Osteoblast (primary cell): ENCODE results near the gene LIN28B. TPM values are rescaled to one million over a fixed set of nuclear protein-coding genes. Genes with fewer than 3 reads are reported as not detected.

Experiments used
- DNase-seq: peaks from one replicate; pipeline ENCODE4 v3.0.0; 2011; ENCODE audit warnings: low spot score, mixed read lengths; ENCODE audit not compliant: insufficient read length; ENCODE audit errors: missing footprints
- H2AFZ ChIP-seq: 2 replicates; pipeline ENCODE4 v1.6.0; 2011; ENCODE audit warnings: mild to moderate bottlenecking, low read length
- H3K27ac ChIP-seq: 2 replicates; pipeline ENCODE4 v1.5.1; 2011; ENCODE audit warnings: mild to moderate bottlenecking, low read depth, low read length, moderate library complexity
- H3K27me3 ChIP-seq: 2 replicates; pipeline ENCODE4 v1.6.0; 2012; ENCODE audit warnings: mild to moderate bottlenecking, control low read depth, inconsistent platforms, low read length, moderate library complexity; ENCODE audit not compliant: insufficient read depth
- H3K36me3 ChIP-seq: 2 replicates; pipeline ENCODE4 v1.5.1; 2011; ENCODE audit warnings: mild to moderate bottlenecking, low read length, control low read depth, moderate library complexity; ENCODE audit not compliant: insufficient read depth
- H3K4me1 ChIP-seq: 2 replicates; pipeline ENCODE4 v1.5.1; 2011; ENCODE audit warnings: mild to moderate bottlenecking, low read length, control low read depth, moderate library complexity; ENCODE audit not compliant: insufficient read depth
- H3K4me2 ChIP-seq: 2 replicates; pipeline ENCODE4 v1.6.0; 2011; ENCODE audit warnings: mild to moderate bottlenecking, low read length; ENCODE audit not compliant: insufficient read depth
- H3K4me3 ChIP-seq: fragments of 200-600 bp; sonication (generic); 3 replicates; pipeline ENCODE4 v1.5.1; 2012; ENCODE audit warnings: mild to moderate bottlenecking, low read length, inconsistent platforms; ENCODE audit not compliant: insufficient read depth
- H3K79me2 ChIP-seq: 2 replicates; pipeline ENCODE4 v1.6.0; 2012; ENCODE audit warnings: mild to moderate bottlenecking, low read length, control low read depth, inconsistent platforms; ENCODE audit not compliant: insufficient read depth
- H3K9me3 ChIP-seq: 2 replicates; pipeline ENCODE4 v1.5.1; 2011; ENCODE audit warnings: low read depth, low read length, control low read depth
- H4K20me1 ChIP-seq: 2 replicates; pipeline ENCODE4 v1.6.0; 2012; ENCODE audit warnings: mild to moderate bottlenecking, low read length, control low read depth; ENCODE audit not compliant: insufficient read depth
- CTCF ChIP-seq: IDR thresholded peaks from 2 replicates; pipeline ENCODE4 v1.5.1; 2011; ENCODE audit warnings: mild to moderate bottlenecking, low read depth, low read length, moderate library complexity; ENCODE audit errors: extremely low read depth
- total RNA-seq: library from RNA; depleted of rRNA; stranded (reverse); fragments of >200 nt; gene quantifications from 2 replicates; pipeline ENCODE4 v1.2.3, GENCODE V29; 2012

Gene LIN28B
- total RNA-seq, 1 donor: not detected

- Histone ChIP-seq H3K36me3 (no peaks in the 10 kb centered on the region), H3K4me1 (no peaks in the 10 kb centered on the region), H4K20me1 (no peaks in the 10 kb centered on the region), H3K27me3 (peaks cover 10% of the 10 kb centered on the region), H2AFZ (no peak overlapping the region), H3K9me3 (no peaks in the 10 kb centered on the region), H3K4me3 (no peak overlapping the region), H3K27ac (no peak overlapping the region), H3K4me2 (no peak overlapping the region), H3K79me2 (no peaks in the 10 kb centered on the region)
- no peak for DNase-seq
- TF ChIP-seq CTCF: no peak
Observed at GRCh38 chr6:105021399-105021798, 64.5 kb downstream of the LIN28B start.

- TF ChIP-seq CTCF: no peak
- Histone ChIP-seq H3K4me3 (no peak overlapping the region), H3K27ac (no peak overlapping the region), H3K4me2 (no peak overlapping the region), H2AFZ (no peak overlapping the region), H3K9me3 (no peaks in the 10 kb centered on the region), H3K79me2 (no peaks in the 10 kb centered on the region), H3K4me1 (no peaks in the 10 kb centered on the region), H4K20me1 (no peaks in the 10 kb centered on the region), H3K27me3 (peaks cover 10% of the 10 kb centered on the region), H3K36me3 (no peaks in the 10 kb centered on the region)
- no peak for DNase-seq
Observed at GRCh38 chr6:105022416-105022815, 65.5 kb downstream of the LIN28B start.

- H4K20me1 ChIP-seq: no peaks in the 10 kb centered on the region
- H3K9me3 ChIP-seq: no peaks in the 10 kb centered on the region
- TF ChIP-seq CTCF: no peak
- H3K27me3 ChIP-seq: peaks cover 10% of the 10 kb centered on the region
- no peaks in the 10 kb centered on the region for H3K79me2 ChIP-seq
- H3K4me1 ChIP-seq: no peaks in the 10 kb centered on the region
- no peaks in the 10 kb centered on the region for H3K36me3 ChIP-seq
- H3K27ac ChIP-seq: no peak overlapping the region
- no peak for DNase-seq
- H2AFZ ChIP-seq: no peak overlapping the region
- no peak overlapping the region for H3K4me3 ChIP-seq
- H3K4me2 ChIP-seq: no peak overlapping the region
Observed at GRCh38 chr6:105024803-105025202, 67.9 kb downstream of the LIN28B start.

GRCh38 chr6:105028898-105029297, 72.0 kb downstream of the LIN28B start:
- H3K4me2 ChIP-seq: no peak overlapping the region
- no peak for TF ChIP-seq CTCF
- H3K36me3 ChIP-seq: no peaks in the 10 kb centered on the region
- H3K4me3 ChIP-seq: no peak overlapping the region
- H3K4me1 ChIP-seq: no peaks in the 10 kb centered on the region
- no peak overlapping the region for H3K27ac ChIP-seq
- DNase-seq: no peak
- H4K20me1 ChIP-seq: no peaks in the 10 kb centered on the region
- H3K79me2 ChIP-seq: no peaks in the 10 kb centered on the region
- H2AFZ ChIP-seq: no peak overlapping the region
- no peaks in the 10 kb centered on the region for H3K9me3 ChIP-seq
- peaks cover 10% of the 10 kb centered on the region for H3K27me3 ChIP-seq
